Measurements from ENCODE around the gene SNRNP27. TPM values are rescaled to one million over a fixed set of nuclear protein-coding genes. Genes with fewer than 3 reads are reported as not detected.

Gene SNRNP27, protein sequence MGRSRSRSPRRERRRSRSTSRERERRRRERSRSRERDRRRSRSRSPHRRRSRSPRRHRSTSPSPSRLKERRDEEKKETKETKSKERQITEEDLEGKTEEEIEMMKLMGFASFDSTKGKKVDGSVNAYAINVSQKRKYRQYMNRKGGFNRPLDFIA
- 10 to 100 TPM; 54.3 to 57.9 TPM for total RNA-seq

- H3K9me3 Mint-ChIP-seq, result no peaks in the 10 kb centered on the region
- H3K4me3 Mint-ChIP-seq, result peak within 1 kb of the TSS; percentile 99
- H3K27ac Mint-ChIP-seq, result peak within 1 kb of the TSS; percentile 98
- intact Hi-C loops (cut with micrococcal nuclease), result no loop called here
- peaks cover 23% of the 10 kb centered on the region for H3K36me3 Mint-ChIP-seq (ENCODE audit: low read depth)
- ChIA-PET POLR2A (interaction anchor here (0.6 to 4.4 kb wide), 12 partner anchors 9 to 1184 kb away, joined by 3 to 29 read pairs (median 4); partner anchors contain the start of genes MXD1 and SNRPG), CTCF (interaction anchor here (0.9 to 5.5 kb wide), 6 partner anchors 8 to 408 kb away, joined by 3 to 42 read pairs (median 4); partner anchors contain the start of genes FAM136A and MXD1)
- H3K27me3 Mint-ChIP-seq, result no peaks in the 10 kb centered on the region
- TF ChIP-seq, protein P1, sequence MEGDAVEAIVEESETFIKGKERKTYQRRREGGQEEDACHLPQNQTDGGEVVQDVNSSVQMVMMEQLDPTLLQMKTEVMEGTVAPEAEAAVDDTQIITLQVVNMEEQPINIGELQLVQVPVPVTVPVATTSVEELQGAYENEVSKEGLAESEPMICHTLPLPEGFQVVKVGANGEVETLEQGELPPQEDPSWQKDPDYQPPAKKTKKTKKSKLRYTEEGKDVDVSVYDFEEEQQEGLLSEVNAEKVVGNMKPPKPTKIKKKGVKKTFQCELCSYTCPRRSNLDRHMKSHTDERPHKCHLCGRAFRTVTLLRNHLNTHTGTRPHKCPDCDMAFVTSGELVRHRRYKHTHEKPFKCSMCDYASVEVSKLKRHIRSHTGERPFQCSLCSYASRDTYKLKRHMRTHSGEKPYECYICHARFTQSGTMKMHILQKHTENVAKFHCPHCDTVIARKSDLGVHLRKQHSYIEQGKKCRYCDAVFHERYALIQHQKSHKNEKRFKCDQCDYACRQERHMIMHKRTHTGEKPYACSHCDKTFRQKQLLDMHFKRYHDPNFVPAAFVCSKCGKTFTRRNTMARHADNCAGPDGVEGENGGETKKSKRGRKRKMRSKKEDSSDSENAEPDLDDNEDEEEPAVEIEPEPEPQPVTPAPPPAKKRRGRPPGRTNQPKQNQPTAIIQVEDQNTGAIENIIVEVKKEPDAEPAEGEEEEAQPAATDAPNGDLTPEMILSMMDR (IDR thresholded peaks at IDR 0.05), result no peak
- peak; percentile 92 for ATAC-seq
- H3K4me1 Mint-ChIP-seq (ENCODE audit: low read depth), result peaks cover 34% of the 10 kb centered on the region
- DNase-seq, result peak; percentile 87
These were observed at the start of gene SNRNP27 for GRCh38 chr2:69893684-69894551. SNRNP27 (plus strand) TSS chr2:69893956; CDS start chr2:69893985, 29 bp downstream.

DNA sequence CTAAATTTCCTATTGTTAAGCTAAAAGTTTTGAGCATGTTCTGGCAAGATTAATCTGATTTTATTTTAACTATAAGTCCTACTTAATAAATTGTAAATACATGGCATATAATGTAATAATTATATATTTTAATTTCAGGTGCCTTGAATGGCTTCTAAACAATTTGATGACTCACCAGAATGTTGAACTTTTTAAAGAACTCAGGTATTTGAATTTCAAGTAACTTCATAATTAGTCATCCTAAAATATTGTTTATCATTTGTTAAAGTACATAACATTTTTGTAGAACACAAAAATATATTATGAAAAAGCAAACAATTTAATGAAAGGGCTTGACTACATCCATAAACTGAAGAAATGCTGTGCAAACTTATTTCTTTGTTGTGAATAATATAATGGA lies 49.8 kb upstream of the SNRNP27 start:
- DNase-seq, result no peak
- ChIA-PET POLR2A (interaction anchor here (0.9 kb wide), 1 partner anchor 111 kb away, joined by 3 read pairs; no protein-coding TSS in a partner anchor), CTCF (interaction anchor here (1.0 kb wide), 1 partner anchor 119 kb away, joined by 3 read pairs; no protein-coding TSS in a partner anchor)
- peaks cover 7% of the 10 kb centered on the region for H3K4me1 Mint-ChIP-seq (ENCODE audit: low read depth)
- no peak overlapping the region for H3K4me3 Mint-ChIP-seq
- H3K9me3 Mint-ChIP-seq, result no peaks in the 10 kb centered on the region
- TF ChIP-seq, protein P1 (IDR thresholded peaks at IDR 0.05), result no peak
- H3K36me3 Mint-ChIP-seq (ENCODE audit: low read depth), result peaks cover 30% of the 10 kb centered on the region
- no peaks in the 10 kb centered on the region for H3K27me3 Mint-ChIP-seq
- intact Hi-C loops (cut with micrococcal nuclease), result no loop called here
- H3K27ac Mint-ChIP-seq, result no peak overlapping the region
- no peak for ATAC-seq

- CTCF ChIA-PET, result interaction anchor here (0.9 kb wide), 1 partner anchor 120 kb away, joined by 3 read pairs; no protein-coding TSS in a partner anchor
- intact Hi-C loops (cut with micrococcal nuclease), result no loop called here
These were observed 49.2 kb upstream of the SNRNP27 start for GRCh38 chr2:69844560-69844959.

DNA sequence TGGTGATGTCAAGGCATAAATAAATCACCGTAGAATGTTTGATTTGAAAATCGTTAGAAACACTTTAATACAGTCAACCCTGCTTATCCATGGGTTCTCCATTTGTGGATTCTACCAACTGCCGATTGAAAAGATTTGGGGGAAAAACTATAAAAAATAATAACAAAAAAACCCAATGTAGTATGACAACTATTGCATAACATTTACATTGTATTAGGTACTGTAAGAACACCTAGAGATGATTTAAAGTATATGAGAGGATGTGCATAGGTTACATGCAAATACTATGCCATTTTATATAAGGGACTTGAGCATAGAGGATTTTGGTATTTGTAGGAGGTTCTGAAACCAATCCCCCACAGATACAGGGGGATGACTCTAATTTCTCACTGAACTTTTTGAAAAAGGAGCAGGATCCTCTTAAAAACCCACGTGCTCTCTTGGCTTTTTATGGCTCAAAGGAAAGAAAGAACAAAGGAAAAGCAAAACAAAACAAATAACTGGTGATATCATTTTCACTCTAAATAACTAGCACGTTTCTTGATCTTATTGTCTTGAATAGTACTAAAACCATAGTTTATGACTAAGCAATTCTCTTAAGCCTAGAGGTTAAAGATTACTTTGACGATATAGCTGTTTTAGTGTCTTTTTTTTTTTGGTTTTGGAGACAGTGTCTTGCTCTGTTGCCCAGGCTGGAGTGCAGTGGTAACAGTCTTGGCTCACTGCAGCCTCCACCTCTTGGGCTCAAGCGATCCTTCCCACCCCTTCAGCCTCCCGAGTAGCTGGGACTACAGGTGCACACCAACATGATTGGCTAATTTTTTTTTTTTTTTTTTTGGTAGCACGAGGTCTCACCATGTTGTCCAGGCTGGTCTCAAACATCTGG lies 47.3 kb upstream of the SNRNP27 start:
- Mint-ChIP-seq H3K9me3 (no peaks in the 10 kb centered on the region), H3K27ac (no peak overlapping the region), H3K36me3 (ENCODE audit: low read depth) (peaks cover 31% of the 10 kb centered on the region), H3K27me3 (no peaks in the 10 kb centered on the region), H3K4me1 (ENCODE audit: low read depth) (peaks cover 7% of the 10 kb centered on the region), H3K4me3 (no peak overlapping the region)
- ATAC-seq (no peak), DNase-seq (no peak)
- ChIA-PET POLR2A (interaction anchor here (0.6 kb wide), 1 partner anchor 27 kb away, joined by 3 read pairs; no protein-coding TSS in a partner anchor), CTCF (interaction anchor here (1.1 kb wide), 1 partner anchor 10 kb away, joined by 4 read pairs; no protein-coding TSS in a partner anchor)
- TF ChIP-seq, protein P1 (IDR thresholded peaks at IDR 0.05), result no peak
- intact Hi-C loops (cut with micrococcal nuclease), result no loop called here

More at GRCh38 chr2:69844560-69844959, 49.2 kb upstream of the SNRNP27 start:
- H3K4me1 Mint-ChIP-seq (ENCODE audit: low read depth), result peaks cover 7% of the 10 kb centered on the region
- no peak overlapping the region for H3K4me3 Mint-ChIP-seq
- peaks cover 31% of the 10 kb centered on the region for H3K36me3 Mint-ChIP-seq (ENCODE audit: low read depth)
- no peak for ATAC-seq
- H3K27me3 Mint-ChIP-seq, result no peaks in the 10 kb centered on the region
- H3K27ac Mint-ChIP-seq, result no peak overlapping the region
- H3K9me3 Mint-ChIP-seq, result no peaks in the 10 kb centered on the region
- TF ChIP-seq, protein P1 (IDR thresholded peaks at IDR 0.05), result no peak
- POLR2A ChIA-PET, result interaction anchor here (0.9 kb wide), 1 partner anchor 111 kb away, joined by 3 read pairs; no protein-coding TSS in a partner anchor
- DNase-seq, result no peak

All from activated CD8-positive, alpha-beta T cell treated with anti-CD3 and anti-CD28 coated beads for 36 hours (primary cell).